ENCODE data around the gene MTRFR. TPM values are rescaled to one million over a fixed set of nuclear protein-coding genes. Genes with fewer than 3 reads are reported as not detected.
A peak's percentile ranks its signal among the peaks of the same experiment; 100 is the strongest.

Gene MTRFR
- total RNA-seq, 2 experiments from 2014 or later, result 23.5 to 27.2 TPM

DNA sequence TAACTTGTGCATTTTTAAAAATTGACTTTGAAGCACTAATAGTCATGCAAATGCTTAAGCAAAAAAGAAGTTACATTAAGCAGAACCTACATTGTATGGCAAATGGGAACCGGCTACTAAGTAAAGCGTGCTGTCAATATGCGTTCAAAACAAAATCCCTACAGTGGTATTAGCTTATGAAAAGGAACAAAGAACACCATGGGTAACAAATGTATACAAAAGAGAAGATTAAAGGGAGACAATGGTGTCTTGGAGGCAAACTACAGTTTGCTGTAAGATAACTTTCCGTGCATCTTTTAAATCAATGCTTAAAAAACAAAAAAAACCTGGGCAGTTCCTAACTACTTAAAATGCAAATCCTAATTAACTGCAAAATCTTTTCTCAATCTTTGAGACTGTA, 28.0 kb downstream of the MTRFR start:
- no peak for DNase-seq
- Mint-ChIP-seq H3K4me1 (peaks cover 4% of the 10 kb centered on the region), H3K9me3 (no peaks in the 10 kb centered on the region), H3K4me3 (no peak overlapping the region), H3K36me3 (peaks cover 31% of the 10 kb centered on the region), H3K27me3 (no peaks in the 10 kb centered on the region), H3K27ac (no peak overlapping the region)

DNA sequence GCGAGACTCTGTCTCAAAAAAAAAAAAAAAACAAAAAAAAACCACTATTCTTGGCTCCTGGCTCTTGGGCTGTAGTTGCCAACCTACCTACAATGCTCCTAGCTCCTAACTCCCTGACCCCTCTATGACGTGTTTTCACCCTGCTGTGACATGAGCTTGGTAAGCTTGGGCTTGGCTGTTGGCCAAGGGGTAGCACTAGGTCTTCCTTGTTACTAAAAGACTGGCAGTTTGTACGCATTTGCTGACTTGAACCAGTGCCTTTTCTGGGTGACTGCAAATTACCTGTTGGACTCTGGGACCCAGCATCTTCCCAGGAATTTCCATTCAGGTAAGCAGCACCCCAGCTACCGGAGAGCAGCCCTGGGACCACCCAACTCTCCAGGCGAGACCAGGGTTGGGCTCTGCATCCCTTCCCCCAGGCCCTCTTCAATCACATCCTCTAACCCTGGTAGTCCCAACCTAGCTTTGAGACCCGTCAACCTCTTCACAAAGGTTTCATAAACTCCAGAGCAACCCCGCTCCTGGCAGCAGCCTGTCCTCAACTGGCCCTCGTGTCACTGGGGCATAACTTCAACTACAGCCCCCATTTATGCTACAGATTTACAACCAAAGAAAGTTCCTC, 30.1 kb downstream of the MTRFR start:
- Mint-ChIP-seq H3K27ac (no peak overlapping the region), H3K4me1 (peaks cover 6% of the 10 kb centered on the region), H3K36me3 (peaks cover 22% of the 10 kb centered on the region), H3K9me3 (no peaks in the 10 kb centered on the region), H3K4me3 (no peak overlapping the region), H3K27me3 (no peaks in the 10 kb centered on the region)
- DNase-seq, result no peak

DNA sequence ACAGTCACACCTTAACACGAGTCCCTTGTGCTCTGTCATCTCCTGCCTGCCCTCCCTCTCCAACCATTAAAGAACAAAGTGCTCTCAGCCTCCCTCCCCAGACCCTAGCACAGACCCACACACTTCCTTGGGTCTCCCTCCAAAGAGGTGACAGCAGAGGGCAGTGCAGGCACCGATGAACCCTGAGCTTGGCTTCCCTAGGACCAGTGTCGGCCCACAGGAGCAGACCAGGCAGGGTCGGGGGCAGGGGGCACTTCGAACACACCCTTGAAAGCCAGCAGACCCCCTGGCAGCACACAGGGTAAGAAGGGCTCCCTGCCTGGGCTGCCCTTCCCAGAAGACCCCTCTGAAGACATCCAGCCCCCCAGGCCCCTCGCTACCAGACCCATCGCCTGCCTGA, 31.4 kb downstream of the MTRFR start:
- H3K27ac Mint-ChIP-seq, result no peak overlapping the region
- no peaks in the 10 kb centered on the region for H3K9me3 Mint-ChIP-seq
- peaks cover 11% of the 10 kb centered on the region for H3K4me1 Mint-ChIP-seq
- peak; percentile 15 for DNase-seq
- H3K36me3 Mint-ChIP-seq, result peaks cover 23% of the 10 kb centered on the region
- no peaks in the 10 kb centered on the region for H3K27me3 Mint-ChIP-seq
- no peak overlapping the region for H3K4me3 Mint-ChIP-seq

DNA sequence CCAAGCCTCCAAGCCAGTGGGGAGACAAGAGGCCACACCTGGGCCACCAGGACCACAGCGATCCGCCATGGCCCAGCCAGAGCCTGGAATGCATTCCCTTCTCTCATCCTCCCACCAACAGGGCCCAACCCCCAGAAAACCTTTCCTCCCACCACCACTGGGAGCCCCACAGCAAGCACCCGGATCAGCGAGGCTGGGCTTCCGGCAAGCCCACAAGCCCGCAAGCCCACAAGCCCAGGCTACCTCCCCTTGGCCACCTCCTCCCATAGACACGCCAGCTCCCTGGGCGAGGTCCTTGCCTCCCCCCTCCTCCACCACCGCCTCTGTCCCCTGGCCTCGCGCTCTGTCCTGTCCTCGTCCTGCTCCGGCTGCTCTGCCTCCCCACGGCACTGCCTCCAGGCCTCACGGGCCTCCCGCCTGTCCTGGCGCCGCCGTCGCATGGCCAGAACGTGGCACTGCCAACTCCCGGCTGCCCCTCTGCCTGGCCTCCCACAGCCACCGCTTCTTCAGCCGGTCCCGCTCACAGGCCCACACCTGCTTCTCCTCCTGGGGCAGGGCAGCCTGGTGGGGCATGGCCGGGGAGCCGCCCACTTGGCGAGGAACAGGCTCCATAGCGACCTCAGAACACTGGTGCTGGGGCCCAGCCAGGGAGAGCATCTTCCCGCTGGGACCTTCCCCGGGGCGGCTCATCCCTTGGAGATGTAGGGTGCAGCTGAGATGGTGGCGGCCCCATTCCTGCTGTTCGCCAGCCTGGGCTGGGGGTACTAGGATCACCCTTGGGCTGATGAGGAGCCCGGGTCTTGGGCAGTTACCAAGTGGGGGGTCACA, 32.8 kb downstream of the MTRFR start:
- Mint-ChIP-seq H3K27me3 (no peaks in the 10 kb centered on the region), H3K4me1 (peaks cover 14% of the 10 kb centered on the region), H3K27ac (no peak overlapping the region), H3K9me3 (no peaks in the 10 kb centered on the region), H3K4me3 (no peak overlapping the region), H3K36me3 (peaks cover 17% of the 10 kb centered on the region)
- DNase-seq, result no peak

DNA sequence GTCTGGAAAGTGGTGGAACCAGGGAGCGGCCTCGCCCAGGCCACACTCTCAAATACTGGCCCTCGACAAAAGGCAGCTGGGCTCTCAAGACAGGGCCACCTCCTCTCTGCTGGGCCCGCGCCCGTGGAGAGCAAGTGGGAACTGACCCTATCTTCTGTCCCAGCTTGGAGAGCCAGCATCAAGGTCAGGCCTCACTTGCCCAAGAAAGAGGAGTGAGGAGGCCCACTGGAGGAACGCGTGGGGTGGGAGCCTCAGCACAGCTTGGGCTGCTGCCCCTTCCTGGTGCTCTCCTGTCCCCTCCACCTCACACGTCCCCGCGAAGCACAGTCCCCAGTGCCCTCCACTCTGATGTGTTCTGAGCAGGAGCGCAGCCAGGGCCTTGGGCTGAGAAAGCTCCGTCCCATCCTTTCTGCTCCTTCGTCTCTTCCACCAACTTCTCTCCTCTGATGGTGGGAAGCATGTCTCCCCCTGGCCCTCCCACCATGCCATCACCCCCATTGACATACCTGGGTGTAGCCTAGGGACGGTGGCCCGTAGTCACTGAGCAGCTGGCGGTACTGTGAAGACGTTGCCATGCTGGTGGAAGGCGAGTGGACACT, 33.5 kb downstream of the MTRFR start:
- Mint-ChIP-seq H3K27ac (no peak overlapping the region), H3K27me3 (no peaks in the 10 kb centered on the region), H3K4me1 (peaks cover 14% of the 10 kb centered on the region), H3K9me3 (no peaks in the 10 kb centered on the region), H3K36me3 (peaks cover 13% of the 10 kb centered on the region), H3K4me3 (no peak overlapping the region)
- DNase-seq, result no peak

DNA sequence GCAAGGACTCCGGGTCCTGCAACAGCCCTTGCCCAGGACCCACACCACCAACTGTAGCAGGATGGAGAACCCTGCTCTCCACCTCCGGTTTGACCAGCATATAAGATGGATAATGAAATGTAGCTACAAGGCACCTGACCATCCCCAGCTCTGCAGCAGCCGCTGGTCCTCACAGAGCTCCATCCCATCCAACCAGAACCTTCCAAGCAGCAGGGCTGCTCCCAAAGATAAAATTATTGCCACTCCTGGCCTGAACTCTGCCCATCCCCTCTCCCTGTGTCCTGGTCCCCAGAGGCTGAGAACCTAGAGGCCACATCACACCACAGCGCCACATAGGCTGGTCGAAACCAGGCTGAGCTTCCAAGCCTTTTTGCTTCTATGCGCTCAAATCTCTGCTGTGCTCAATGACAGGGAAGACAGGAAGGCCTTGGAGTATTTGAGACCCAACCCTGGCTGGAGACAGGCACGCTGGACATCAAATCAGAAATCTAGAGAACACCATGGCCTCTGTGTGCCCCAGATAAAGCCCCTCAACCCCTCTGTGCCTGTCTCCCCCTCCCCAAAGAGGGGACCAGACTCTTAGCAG, 34.2 kb downstream of the MTRFR start:
- Mint-ChIP-seq H3K27ac (no peak overlapping the region), H3K4me3 (no peak overlapping the region), H3K27me3 (no peaks in the 10 kb centered on the region), H3K36me3 (peaks cover 11% of the 10 kb centered on the region), H3K9me3 (no peaks in the 10 kb centered on the region), H3K4me1 (peaks cover 18% of the 10 kb centered on the region)
- no peak for DNase-seq

DNA sequence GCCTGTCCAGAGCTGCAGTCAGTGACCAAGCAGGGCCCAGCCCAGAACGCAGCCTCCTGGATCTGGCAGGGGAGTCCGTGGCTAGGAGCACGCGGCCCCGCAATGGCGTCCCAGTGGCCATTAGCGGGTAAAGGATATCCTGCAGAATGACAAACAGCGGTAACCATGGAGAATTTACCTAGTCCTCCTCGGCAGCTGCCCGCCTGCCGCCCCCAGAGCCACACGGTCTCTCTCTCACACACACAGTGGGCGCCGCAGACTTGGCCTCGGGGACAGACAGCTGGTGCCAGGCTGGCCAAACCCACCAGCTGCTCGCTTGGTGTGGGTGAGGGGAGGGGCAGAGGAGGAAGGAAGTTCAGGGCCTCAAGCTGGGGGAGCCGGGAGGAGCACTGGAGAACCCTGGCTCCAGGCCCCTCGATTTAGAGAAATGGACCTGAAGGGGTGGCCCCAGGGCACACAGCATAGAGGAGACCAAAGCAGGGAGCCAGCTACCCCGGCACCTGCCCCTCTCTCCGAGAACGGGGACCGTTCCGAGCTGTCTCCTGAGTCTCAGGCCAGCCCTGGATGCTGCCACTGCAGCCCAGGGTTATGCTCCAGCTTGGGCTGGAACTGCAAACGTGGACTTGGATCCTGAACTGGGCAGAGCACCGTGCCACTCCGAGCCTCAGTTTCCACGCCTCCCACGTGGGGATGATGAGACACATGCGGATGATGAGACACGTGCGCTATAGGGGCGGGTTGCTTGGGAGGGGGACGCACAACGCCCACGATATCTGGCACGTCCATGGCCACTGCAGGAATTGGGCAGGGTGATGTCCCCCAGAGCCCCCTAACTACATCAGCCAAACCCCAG, 35.0 kb downstream of the MTRFR start:
- Mint-ChIP-seq H3K4me1 (peaks cover 18% of the 10 kb centered on the region), H3K36me3 (peaks cover 11% of the 10 kb centered on the region), H3K4me3 (peak overlapping the region; percentile 92), H3K27ac (peak overlapping the region; percentile 31), H3K9me3 (no peaks in the 10 kb centered on the region), H3K27me3 (no peaks in the 10 kb centered on the region)
- DNase-seq, result peak; percentile 12

DNA sequence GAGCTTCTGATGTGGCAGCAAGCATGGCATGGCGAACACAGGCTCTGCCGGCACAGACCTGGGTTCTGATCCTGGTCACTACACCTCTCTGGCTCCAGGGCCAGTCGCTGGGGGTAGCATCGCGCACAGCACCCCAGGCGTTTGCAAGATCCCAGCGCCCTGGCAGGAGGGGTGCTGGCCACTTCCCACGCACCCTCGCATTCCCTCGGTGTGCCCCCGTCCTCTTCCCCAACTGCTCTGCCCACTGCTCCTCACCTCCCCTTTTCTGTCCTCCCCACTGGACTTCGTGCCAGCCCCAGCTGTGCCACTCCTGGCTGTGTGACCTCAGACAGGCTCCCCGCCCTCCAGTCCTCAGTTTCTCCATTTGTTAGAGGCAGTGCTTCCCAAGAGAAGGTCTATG, 35.6 kb downstream of the MTRFR start:
- H3K4me3 Mint-ChIP-seq, result peak overlapping the region; percentile 92
- H3K27ac Mint-ChIP-seq, result peak overlapping the region; percentile 47
- no peaks in the 10 kb centered on the region for H3K9me3 Mint-ChIP-seq
- peaks cover 11% of the 10 kb centered on the region for H3K36me3 Mint-ChIP-seq
- no peaks in the 10 kb centered on the region for H3K27me3 Mint-ChIP-seq
- DNase-seq, result no peak
- peaks cover 18% of the 10 kb centered on the region for H3K4me1 Mint-ChIP-seq

DNA sequence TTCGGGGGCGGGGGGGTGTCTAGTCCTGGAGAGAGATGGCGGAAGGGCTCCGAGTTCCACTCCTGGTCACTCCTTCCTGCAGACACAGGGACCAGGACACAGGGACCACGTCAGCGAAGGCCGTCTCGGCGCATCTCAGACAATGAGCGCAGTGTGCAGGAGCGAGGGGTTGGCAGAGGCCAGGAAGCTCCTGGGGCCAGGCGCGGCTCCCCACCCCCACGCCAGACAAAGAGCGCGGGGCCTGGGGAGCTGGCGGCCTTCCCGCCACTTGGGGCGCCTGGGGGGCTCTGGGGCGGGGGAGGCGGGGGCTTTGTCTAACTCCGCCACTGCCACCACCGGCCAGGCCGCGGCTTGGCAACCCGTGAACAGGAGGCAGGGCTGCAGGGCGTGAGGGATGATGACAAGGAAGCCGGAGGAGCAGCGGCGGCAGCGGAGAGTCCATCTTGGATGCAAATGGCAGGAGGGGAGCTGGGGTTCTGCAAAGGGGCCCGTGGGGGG, 36.2 kb downstream of the MTRFR start:
- Mint-ChIP-seq H3K4me3 (peak overlapping the region; percentile 92), H3K4me1 (peaks cover 18% of the 10 kb centered on the region), H3K27ac (peak overlapping the region; percentile 85), H3K36me3 (peaks cover 10% of the 10 kb centered on the region), H3K27me3 (no peaks in the 10 kb centered on the region), H3K9me3 (no peaks in the 10 kb centered on the region)
- DNase-seq, result peak; percentile 66

DNA sequence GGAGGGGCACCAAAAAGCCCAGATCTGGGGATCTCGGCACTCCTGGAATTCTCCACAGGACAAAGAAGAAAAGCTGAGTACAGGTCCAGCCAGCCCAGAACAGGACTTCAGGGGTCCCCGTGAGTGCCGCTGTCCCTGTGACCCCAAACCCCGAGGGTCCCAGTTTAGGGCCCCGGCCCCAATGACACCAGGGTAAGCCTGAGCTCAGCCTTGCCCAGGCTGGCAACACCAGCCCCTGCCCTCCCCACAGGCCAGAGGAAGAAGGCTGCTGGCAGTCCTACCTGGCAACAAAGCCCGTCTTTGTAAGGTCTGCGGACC, 36.6 kb downstream of the MTRFR start:
- H3K36me3 Mint-ChIP-seq, result peaks cover 8% of the 10 kb centered on the region
- H3K9me3 Mint-ChIP-seq, result no peaks in the 10 kb centered on the region
- peak overlapping the region; percentile 85 for H3K27ac Mint-ChIP-seq
- peaks cover 18% of the 10 kb centered on the region for H3K4me1 Mint-ChIP-seq
- no peaks in the 10 kb centered on the region for H3K27me3 Mint-ChIP-seq
- DNase-seq, result no peak
- peak overlapping the region; percentile 92 for H3K4me3 Mint-ChIP-seq

DNA sequence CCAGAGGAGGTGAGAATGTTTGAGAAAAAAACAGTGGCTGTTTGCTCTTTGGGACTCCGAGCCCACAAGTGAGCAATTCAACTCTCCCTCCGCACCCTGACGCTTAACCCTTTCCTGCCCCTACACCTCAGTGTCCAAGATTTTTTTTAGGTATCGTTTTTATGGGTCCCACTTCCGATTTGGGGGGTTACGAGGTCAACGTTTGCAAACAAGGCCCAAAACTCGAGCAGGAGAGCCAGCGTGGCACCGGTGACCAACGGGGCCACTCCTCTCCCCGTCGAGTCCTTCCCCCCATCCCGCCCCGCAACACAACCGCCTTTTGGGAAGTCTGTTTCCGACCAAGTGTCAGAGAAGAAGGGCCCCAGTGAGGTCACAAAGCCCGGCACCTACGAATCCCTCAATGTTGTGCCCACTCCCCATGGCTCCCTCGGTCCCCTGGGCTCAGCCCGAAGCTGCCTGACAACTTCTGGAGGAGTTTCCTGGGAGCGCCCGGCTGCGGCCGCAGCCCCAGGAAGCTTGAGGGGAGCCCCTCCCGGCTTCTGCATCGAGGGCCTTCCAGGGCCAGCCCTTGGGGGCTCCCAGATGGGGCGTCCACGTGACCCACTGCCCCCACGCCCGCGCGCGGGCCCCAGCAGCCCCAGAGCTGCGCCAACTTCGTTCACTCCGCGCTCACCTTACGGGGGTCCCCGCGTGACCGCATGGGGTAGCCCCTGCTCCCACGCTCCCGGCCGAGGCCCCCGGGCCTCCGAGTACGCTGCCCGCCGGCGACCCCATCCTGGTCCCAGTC, 37.2 kb downstream of the MTRFR start:
- peak; percentile 40 for DNase-seq
- H3K9me3 Mint-ChIP-seq, result no peaks in the 10 kb centered on the region
- peaks cover 18% of the 10 kb centered on the region for H3K4me1 Mint-ChIP-seq
- peaks cover 6% of the 10 kb centered on the region for H3K36me3 Mint-ChIP-seq
- peak overlapping the region; percentile 85 for H3K27ac Mint-ChIP-seq
- peak overlapping the region; percentile 92 for H3K4me3 Mint-ChIP-seq
- H3K27me3 Mint-ChIP-seq, result no peaks in the 10 kb centered on the region

DNA sequence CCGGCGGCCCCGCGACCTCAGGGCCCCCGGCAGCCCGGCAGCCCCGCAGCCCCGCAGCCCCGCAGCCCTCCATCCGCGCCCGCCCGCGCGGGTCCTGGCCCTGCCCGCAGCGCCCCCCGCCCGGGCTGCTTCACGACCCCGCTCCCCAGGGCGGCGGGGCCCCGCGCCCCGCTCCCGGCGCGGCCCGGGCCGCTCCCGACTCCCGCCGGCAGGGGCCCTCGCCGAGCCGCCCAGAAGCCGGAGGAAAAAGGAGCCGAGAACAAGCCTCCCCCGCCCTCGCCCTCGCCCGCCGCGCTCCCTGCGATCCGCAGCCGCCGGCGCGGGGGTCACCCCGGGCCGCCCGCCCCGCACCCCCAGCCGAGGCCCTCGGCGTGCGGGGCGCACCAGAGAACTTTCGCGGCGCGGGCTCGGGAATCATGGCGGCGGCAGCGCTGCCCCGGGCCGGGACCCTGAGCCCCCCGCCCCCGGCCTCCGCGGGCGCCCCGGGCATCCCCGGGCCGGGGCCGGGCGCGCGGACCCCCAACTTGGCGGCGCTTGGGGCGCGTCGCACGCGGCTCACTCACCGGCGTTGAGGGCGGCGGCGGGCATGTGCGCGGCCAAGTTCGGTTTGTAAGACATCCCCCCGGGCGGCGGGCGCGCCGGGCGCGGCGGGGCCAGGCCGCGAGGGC, 37.9 kb downstream of the MTRFR start:
- peaks cover 6% of the 10 kb centered on the region for H3K36me3 Mint-ChIP-seq
- no peaks in the 10 kb centered on the region for H3K27me3 Mint-ChIP-seq
- peak overlapping the region; percentile 92 for H3K4me3 Mint-ChIP-seq
- no peaks in the 10 kb centered on the region for H3K9me3 Mint-ChIP-seq
- H3K27ac Mint-ChIP-seq, result no peak overlapping the region
- H3K4me1 Mint-ChIP-seq, result peaks cover 18% of the 10 kb centered on the region
- DNase-seq, result peak; percentile 82

DNA sequence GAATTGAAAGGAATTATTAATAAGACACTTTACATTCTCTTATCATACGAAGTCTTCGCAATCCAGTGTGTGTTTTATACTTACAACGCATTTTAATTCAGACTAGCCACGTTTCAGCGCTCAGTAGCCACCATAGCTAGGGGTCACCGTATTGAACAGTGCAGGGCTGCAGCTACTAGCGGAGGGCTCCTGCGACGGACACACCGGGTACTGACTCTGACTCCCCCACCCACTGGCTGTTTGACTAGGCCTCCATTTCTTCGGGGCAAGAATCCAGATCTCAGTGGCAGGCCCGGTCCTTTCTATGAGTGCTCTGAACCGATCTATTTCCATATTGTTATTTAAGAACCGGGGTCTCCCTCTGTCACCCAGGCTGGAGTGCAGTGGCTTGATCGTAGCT, 39.9 kb downstream of the MTRFR start:
- H3K4me3 Mint-ChIP-seq, result peak overlapping the region; percentile 5
- H3K27me3 Mint-ChIP-seq, result no peaks in the 10 kb centered on the region
- H3K27ac Mint-ChIP-seq, result no peak overlapping the region
- peaks cover 6% of the 10 kb centered on the region for H3K36me3 Mint-ChIP-seq
- peaks cover 19% of the 10 kb centered on the region for H3K4me1 Mint-ChIP-seq
- no peak for DNase-seq
- no peaks in the 10 kb centered on the region for H3K9me3 Mint-ChIP-seq

All from activated naive CD8-positive, alpha-beta T cell treated with anti-CD3 and anti-CD28 coated beads for 36 hours (primary cell).